ENCODE results near the gene PPP1R14D.

DNA sequence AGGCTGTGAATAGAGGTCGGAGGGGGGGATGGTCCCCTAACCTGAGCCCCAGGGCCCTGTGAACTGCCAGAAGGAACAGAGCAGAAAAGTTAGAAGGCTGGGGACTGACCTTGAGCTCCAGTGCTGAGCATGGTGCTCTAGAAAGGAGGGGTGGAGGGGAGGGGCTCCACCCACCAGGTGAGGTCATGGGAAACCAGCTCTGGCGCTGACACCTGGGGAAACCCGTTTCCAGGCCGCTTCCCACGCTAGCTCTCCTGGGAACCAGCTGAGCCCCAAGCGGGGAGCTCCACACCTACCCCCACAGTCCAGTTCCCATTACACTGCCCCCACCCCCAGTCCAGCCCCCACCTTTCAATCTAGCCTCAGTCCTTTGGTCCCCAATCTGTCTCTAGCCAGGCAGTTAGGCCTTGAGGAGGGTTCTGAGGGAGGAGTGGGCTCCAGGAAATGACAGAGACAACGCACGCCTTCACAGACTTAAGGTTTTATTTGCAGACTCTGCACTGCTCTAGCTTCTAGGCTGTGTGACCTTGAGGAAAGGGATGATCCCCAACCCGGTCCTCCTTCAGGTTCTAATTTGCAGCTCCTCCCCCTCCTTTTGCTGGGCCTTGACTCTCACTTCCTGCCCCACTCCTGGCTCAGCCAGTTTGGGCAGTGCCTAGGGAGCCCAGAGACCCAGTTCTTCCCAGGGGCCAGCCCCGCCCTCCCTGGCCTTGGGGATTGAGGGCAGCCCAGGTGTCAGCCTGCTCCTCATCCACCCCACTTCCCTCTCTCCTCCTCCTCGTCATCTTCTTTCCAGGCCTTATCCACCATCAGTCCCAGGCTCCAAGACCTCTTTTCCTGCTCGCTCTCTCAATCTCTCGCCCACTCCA, 43.5 kb upstream of the PPP1R14D start:
- TF ChIP-seq, protein P1, sequence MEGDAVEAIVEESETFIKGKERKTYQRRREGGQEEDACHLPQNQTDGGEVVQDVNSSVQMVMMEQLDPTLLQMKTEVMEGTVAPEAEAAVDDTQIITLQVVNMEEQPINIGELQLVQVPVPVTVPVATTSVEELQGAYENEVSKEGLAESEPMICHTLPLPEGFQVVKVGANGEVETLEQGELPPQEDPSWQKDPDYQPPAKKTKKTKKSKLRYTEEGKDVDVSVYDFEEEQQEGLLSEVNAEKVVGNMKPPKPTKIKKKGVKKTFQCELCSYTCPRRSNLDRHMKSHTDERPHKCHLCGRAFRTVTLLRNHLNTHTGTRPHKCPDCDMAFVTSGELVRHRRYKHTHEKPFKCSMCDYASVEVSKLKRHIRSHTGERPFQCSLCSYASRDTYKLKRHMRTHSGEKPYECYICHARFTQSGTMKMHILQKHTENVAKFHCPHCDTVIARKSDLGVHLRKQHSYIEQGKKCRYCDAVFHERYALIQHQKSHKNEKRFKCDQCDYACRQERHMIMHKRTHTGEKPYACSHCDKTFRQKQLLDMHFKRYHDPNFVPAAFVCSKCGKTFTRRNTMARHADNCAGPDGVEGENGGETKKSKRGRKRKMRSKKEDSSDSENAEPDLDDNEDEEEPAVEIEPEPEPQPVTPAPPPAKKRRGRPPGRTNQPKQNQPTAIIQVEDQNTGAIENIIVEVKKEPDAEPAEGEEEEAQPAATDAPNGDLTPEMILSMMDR (conservative IDR thresholded peaks at IDR 0.05): no peak
- no peak for TF ChIP-seq EZH2 (IDR thresholded peaks at IDR 0.05; ENCODE audit: low read depth)
